ENCODE data around the gene IQCK.

IQCK gene

DNA sequence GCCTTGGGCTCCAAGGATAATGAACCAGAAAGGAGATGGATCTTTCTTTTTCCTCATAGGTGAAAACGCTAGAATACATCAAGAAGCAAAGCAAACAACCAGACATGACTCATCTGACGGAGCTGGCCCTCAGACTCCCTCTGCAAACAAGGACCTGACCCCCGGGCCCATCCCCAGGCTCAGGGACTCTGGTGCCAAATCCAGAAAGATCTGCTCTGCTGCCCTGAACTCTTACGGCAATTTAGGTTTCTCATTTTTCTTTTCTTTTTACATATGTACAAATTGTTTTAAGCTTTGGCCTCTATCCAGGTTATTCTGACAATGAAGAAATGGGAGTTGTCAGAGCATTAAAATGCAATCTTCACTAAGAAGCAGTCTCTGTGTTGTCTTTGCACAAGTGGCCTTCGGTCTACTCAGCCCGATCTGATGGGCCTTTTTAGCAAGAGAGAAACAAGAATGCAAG, 17.7 kb upstream of the IQCK start:
- Histone ChIP-seq H3K27me3 (no peaks in the 10 kb centered on the region), H3K36me3 (peaks cover 56% of the 10 kb centered on the region), H3K4me3 (ENCODE audit: low read depth in 1 of 2, low read length in 1 of 2) (no peak overlapping the region), H3K27ac (no peak overlapping the region), H3K4me1 (ENCODE audit: control insufficient read depth in 1 of 2, insufficient read depth in 1 of 2, low read depth in 1 of 2, low read length in 1 of 2) (no peaks in the 10 kb centered on the region), H3K9me3 (no peaks in the 10 kb centered on the region)
- TF ChIP-seq, protein P1, sequence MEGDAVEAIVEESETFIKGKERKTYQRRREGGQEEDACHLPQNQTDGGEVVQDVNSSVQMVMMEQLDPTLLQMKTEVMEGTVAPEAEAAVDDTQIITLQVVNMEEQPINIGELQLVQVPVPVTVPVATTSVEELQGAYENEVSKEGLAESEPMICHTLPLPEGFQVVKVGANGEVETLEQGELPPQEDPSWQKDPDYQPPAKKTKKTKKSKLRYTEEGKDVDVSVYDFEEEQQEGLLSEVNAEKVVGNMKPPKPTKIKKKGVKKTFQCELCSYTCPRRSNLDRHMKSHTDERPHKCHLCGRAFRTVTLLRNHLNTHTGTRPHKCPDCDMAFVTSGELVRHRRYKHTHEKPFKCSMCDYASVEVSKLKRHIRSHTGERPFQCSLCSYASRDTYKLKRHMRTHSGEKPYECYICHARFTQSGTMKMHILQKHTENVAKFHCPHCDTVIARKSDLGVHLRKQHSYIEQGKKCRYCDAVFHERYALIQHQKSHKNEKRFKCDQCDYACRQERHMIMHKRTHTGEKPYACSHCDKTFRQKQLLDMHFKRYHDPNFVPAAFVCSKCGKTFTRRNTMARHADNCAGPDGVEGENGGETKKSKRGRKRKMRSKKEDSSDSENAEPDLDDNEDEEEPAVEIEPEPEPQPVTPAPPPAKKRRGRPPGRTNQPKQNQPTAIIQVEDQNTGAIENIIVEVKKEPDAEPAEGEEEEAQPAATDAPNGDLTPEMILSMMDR (IDR thresholded peaks at IDR 0.05) = no peak

DNA sequence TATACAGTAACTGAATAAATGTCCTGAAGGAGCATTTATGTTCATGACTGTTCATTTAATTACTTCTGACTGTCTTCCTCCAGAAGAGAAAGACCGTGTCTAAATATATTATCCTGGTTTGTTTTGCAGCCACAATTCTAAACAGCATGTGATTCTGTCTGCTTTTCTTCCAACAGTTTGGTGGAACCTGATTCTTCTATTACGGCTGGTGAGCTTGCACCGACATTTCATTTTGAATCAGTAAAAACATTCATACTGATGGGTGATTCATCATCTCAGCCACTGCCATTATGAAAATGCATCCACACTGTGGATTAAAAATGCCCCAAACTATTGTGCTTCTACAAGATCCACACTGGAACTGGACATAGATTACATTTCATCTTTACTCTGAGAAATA, 17.0 kb upstream of the IQCK start:
- Histone ChIP-seq H3K4me3 (ENCODE audit: low read depth in 1 of 2, low read length in 1 of 2) (no peak overlapping the region), H3K36me3 (peaks cover 61% of the 10 kb centered on the region), H3K27ac (no peak overlapping the region), H3K4me1 (ENCODE audit: control insufficient read depth in 1 of 2, insufficient read depth in 1 of 2, low read depth in 1 of 2, low read length in 1 of 2) (no peaks in the 10 kb centered on the region), H3K27me3 (no peaks in the 10 kb centered on the region), H3K9me3 (no peaks in the 10 kb centered on the region)
- TF ChIP-seq, protein P1 (IDR thresholded peaks at IDR 0.05) = no peak

DNA sequence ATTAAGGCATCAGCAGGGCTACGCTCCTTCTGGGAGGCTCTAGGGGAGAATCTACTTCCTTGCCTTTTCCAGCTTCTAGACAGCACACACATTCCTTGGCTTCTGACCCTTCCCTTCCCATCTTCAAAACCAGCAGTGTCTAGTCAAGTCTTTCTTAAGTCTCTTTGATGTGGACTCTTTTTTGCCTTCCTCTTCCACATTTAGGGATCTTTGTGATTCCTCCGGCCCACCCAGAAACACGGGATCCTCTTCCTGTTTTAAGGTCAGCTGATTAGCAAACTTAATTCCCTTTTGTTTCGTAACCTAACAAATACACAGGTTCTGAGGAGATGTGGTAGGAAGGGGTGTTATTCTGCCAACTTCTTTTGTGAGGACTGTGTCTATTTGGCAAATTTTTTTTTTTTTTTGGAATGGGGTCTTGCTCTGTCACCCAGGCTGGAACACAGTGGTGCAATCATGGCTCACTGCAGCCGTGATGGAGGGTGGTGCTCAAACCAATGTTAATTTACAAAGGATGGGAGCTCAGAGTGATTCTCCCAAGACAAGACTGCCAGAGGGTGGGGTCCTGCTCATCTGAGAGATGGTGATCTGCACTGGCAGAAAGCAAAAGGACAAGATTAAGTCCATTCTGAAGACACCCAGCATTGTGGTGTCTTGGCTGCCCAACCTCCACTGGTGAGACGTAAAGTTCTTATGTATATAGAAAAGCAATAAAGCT, 14.7 kb upstream of the IQCK start:
- no peak overlapping the region for H3K27ac ChIP-seq
- H3K36me3 ChIP-seq = peaks cover 54% of the 10 kb centered on the region
- H3K27me3 ChIP-seq = no peaks in the 10 kb centered on the region
- TF ChIP-seq, protein P1 (IDR thresholded peaks at IDR 0.05) = no peak
- no peaks in the 10 kb centered on the region for H3K4me1 ChIP-seq (ENCODE audit: control insufficient read depth in 1 of 2, insufficient read depth in 1 of 2, low read depth in 1 of 2, low read length in 1 of 2)
- H3K9me3 ChIP-seq = no peaks in the 10 kb centered on the region
- H3K4me3 ChIP-seq (ENCODE audit: low read depth in 1 of 2, low read length in 1 of 2) = no peak overlapping the region

DNA sequence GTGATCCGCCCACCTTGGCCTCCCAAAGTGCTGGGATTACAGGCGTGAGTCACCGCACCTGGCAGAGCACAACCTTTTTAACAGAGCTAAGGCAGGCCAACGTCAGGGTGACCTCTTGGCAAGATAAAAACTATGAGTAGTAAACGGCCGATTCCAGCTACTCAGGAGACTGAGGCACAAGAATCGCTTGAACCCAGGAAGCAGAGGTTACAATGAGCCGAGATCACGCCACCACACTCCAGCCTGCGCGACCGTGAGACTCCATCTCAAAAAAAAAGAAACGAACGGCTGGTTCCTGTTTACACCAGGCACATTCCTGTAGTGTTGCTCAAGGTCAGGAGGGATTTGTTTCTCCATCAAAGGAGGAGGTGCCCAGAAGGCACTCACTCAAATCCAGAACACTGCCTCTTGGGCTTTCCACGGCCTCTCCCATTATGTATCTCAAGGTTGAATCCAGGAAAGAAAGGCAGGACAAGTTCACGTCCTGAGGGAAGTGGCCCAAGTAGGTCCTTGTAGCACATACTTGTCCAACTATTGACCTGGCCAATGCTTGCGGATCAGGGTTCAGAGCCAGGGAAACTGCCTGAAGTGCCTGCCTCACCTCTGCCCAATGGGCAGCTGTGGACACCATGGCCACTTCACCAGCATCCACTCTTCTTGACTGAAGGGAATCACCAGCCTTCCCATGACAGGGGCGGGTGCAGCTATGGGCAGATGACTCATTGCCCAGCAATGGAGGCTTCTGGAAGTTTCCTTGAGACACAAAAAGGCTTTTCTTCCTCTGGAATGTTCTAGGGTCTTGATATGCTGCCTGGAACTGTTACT, 13.5 kb upstream of the IQCK start:
- Histone ChIP-seq H3K4me1 (ENCODE audit: control insufficient read depth in 1 of 2, insufficient read depth in 1 of 2, low read depth in 1 of 2, low read length in 1 of 2) (no peaks in the 10 kb centered on the region), H3K9me3 (no peaks in the 10 kb centered on the region), H3K36me3 (peaks cover 42% of the 10 kb centered on the region), H3K4me3 (ENCODE audit: low read depth in 1 of 2, low read length in 1 of 2) (no peak overlapping the region), H3K27ac (no peak overlapping the region), H3K27me3 (no peaks in the 10 kb centered on the region)
- TF ChIP-seq, protein P1 (IDR thresholded peaks at IDR 0.05) = no peak

DNA sequence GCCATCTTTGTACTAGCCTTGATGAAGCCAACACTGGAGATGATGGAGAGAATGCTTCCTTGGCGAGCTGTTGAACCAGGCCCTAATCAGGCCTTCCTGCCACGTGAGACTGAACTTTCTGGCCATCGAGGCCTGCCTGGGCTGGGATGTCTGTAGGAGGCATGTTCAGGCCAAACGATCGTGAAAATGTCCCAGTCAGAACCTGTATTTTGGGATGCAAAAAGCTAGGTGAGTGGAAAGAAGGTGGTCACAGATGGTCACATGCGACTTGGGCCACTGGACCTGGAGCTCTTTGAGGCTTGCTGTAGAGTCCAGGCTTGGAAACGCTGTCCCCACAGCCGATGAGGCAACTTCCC, 12.9 kb upstream of the IQCK start:
- Histone ChIP-seq H3K36me3 (peaks cover 39% of the 10 kb centered on the region), H3K4me1 (ENCODE audit: control insufficient read depth in 1 of 2, insufficient read depth in 1 of 2, low read depth in 1 of 2, low read length in 1 of 2) (no peaks in the 10 kb centered on the region), H3K9me3 (no peaks in the 10 kb centered on the region), H3K4me3 (ENCODE audit: low read depth in 1 of 2, low read length in 1 of 2) (no peak overlapping the region), H3K27ac (no peak overlapping the region), H3K27me3 (no peaks in the 10 kb centered on the region)
- TF ChIP-seq, protein P1 (IDR thresholded peaks at IDR 0.05) = no peak

Measured in neutrophil (primary cell).